ENCODE measurements around the gene UMODL1.
A peak's percentile ranks its signal among the peaks of the same experiment; 100 is the strongest.

The UMODL1 gene

GRCh38 chr21:42149656-42150473 lies 78.7 kb downstream of the UMODL1 start:
- DNase-seq (ENCODE audit: low spot score), result no peak

- DNase-seq (ENCODE audit: low spot score), result no peak
These were observed 79.5 kb downstream of the UMODL1 start for GRCh38 chr21:42150474-42151085.

GRCh38 chr21:42151148-42151947 lies 80.2 kb downstream of the UMODL1 start:
- no peak for DNase-seq (ENCODE audit: low spot score)

GRCh38 chr21:42151948-42152220 lies 80.8 kb downstream of the UMODL1 start:
- no peak for DNase-seq (ENCODE audit: low spot score)

- DNase-seq (ENCODE audit: low spot score), result no peak
These were observed 82.0 kb downstream of the UMODL1 start for GRCh38 chr21:42153046-42153686.

- DNase-seq (ENCODE audit: low spot score), result no peak
These were observed 82.6 kb downstream of the UMODL1 start for GRCh38 chr21:42153746-42154145.

- DNase-seq (ENCODE audit: low spot score), result no peak
These were observed 83.3 kb downstream of the UMODL1 start for GRCh38 chr21:42154237-42155044.

- no peak for DNase-seq (ENCODE audit: low spot score)
These were observed 84.1 kb downstream of the UMODL1 start for GRCh38 chr21:42155045-42155855.

GRCh38 chr21:42156690-42157605 lies 85.8 kb downstream of the UMODL1 start:
- no peak for DNase-seq (ENCODE audit: low spot score)

GRCh38 chr21:42157606-42158310 lies 86.6 kb downstream of the UMODL1 start:
- DNase-seq (ENCODE audit: low spot score), result no peak

GRCh38 chr21:42158846-42159245 lies 87.7 kb downstream of the UMODL1 start:
- DNase-seq (ENCODE audit: low spot score), result no peak

GRCh38 chr21:42159560-42160110 lies 88.5 kb downstream of the UMODL1 start:
- no peak for DNase-seq (ENCODE audit: low spot score)

- no peak for DNase-seq (ENCODE audit: low spot score)
These were observed 89.1 kb downstream of the UMODL1 start for GRCh38 chr21:42160111-42160721.

GRCh38 chr21:42160765-42161164 lies 89.6 kb downstream of the UMODL1 start:
- DNase-seq (ENCODE audit: low spot score), result no peak

GRCh38 chr21:42161401-42161955 lies 90.4 kb downstream of the UMODL1 start:
- no peak for DNase-seq (ENCODE audit: low spot score)

GRCh38 chr21:42161956-42162681 lies 91.0 kb downstream of the UMODL1 start:
- no peak for DNase-seq (ENCODE audit: low spot score)

- peak; percentile 14 for DNase-seq (ENCODE audit: low spot score)
These were observed 91.9 kb downstream of the UMODL1 start for GRCh38 chr21:42162831-42163510.

Measured in SW480 (cell line).